GM18511 (cell line): ENCODE data around the gene RAD9B.
"Not testable (repeated sequence)": the region's sequence is repeated elsewhere in the genome, so short reads cannot be mapped to it uniquely, and the experiment has no call there.

ENCODE experiments used
- ATAC-seq: cut with Tn5 transposase; IDR thresholded peaks from one replicate; pipeline ENCODE4 v1.9.1; 2021; ENCODE audit warnings: mild to moderate bottlenecking, moderate library complexity; ENCODE audit not compliant: unreplicated experiment

Gene RAD9B

DNA sequence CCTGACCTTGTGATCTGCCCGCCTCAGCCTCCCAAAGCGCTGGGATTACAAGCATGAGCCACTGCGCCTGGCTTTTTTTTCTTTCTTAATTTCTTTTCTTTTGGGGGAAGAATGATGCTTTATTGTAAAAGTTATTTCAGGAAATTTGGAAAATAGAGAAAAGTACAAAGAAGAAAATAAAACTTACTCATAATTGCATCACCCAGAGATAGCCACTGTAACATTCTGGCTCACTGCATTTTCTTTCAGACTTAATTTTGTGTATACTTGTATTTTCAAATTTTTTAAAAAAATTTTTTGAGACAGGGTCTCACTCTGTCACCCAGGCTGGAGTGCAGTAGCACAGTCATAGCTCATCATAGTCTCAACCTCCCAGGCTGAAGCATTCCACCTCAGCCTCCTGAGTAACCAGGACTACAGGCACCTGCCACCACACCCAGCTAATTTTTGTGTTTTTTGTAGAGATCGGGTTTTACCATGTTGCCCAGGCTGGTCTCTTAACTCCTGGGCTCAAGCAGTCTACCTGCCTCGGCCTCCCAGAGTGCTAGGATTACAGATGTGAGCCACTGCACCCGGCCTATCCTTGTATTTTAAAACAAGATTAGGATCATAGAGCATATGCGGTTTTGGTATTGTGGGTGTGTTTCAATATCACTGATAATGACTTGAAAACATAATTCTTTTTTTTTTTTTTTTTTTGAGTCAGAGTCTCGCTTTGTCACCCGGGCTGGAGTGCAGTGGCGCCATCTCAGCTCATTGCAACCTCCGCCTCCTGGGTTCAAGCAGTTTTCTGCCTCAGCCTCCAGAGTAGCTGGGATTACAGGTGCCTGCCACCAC, 19.0 kb downstream of the RAD9B start:
- not testable (repeated sequence) for ATAC-seq

GRCh38 chr12:110528277-110528839, 26.2 kb downstream of the RAD9B start:
- no peak for ATAC-seq

DNA sequence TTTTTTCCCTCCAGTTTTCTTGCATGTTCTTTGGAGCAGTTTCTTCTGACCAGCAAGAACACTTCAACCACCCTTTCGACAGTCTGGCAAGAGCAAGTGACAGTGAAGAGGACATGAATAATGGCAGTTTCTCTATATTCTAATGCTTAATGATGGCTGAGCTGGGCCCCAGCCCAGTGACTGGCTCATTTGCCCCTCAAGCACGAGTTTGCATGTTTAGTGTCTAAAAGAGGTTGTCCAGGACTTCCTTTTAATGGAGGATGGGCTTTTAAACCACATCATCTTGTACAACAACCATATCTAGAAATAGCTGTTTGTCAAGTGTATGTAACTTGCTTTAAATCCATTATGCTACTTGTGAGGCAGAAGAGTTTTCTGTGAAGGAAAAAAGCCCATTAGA, 28.4 kb downstream of the RAD9B start:
- ATAC-seq = no peak

GRCh38 chr12:110531741-110532333, 29.7 kb downstream of the RAD9B start:
- ATAC-seq = peak; percentile 92

DNA sequence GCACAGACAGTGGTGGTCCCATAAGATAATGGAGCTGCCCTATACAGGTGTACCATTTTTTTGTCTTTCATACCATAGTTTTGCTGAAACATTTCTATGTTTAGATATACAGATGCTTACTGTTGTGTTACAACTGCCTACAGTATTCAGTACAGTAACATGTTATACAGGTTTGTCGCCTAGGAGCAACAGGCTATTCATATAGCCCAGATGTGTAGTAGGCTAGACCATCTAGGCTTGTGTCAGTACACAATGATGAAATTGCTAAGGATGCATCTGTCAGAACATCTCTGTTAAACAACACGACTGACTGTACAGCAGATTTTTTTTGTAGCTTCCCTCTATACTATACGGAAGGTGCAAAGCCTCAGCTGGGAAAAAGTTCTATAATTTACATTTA, 30.5 kb downstream of the RAD9B start:
- no peak for ATAC-seq

DNA sequence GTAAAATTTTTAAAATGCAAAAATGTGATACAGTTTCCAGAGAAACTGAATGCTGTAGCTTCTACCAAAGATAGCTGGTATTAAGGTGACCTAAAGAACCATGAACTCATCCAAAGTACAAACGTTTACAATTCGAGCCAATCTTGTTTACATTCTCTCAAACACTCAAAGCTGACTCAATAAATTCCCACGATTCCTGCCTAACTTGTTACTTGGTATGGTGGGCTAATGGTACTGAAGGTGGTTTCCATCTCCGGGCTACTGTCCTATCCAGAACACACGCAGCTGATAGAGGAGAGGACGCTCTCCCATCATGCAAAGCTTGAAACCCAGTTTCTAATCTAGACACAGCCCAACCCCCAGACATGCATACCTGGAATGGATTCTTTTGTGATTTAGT, 31.5 kb downstream of the RAD9B start:
- no peak for ATAC-seq

- ATAC-seq = no peak
Measured at GRCh38 chr12:110534811-110535210, 32.7 kb downstream of the RAD9B start.

DNA sequence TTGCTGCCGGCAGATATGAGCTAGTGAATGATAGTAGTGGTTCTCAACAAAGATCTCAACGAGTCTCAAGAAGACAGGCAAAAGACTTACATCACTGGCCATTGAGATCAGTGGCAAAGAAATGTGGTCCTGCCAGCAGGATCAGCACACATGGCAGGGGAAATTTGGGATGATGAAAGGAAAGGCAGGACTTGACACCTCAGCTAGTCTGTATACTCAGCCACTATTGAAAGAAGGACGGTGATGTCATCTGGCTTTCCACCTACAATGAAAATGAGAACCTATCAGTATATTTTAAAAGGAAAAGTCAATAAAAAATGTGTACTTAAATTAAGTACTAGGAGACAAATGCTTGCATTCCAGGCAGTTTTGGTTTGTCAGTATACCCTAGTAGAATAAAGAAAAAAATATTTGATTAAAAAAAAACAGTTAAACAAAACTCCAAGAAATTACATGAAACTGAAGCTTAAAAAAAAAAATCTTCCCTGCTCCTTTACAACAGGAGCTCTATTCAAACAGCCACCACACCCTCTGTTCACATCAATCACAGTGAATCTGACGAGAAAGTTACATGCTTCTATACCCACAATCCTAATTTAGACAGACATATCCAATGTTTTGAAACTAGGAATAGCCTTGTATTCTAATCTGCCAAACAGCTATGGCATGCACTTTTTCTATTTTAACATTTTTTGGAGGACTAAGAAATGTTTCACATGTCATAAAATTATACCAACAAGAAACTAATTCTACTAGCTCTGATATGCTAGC, 34.9 kb downstream of the RAD9B start:
- no peak for ATAC-seq

DNA sequence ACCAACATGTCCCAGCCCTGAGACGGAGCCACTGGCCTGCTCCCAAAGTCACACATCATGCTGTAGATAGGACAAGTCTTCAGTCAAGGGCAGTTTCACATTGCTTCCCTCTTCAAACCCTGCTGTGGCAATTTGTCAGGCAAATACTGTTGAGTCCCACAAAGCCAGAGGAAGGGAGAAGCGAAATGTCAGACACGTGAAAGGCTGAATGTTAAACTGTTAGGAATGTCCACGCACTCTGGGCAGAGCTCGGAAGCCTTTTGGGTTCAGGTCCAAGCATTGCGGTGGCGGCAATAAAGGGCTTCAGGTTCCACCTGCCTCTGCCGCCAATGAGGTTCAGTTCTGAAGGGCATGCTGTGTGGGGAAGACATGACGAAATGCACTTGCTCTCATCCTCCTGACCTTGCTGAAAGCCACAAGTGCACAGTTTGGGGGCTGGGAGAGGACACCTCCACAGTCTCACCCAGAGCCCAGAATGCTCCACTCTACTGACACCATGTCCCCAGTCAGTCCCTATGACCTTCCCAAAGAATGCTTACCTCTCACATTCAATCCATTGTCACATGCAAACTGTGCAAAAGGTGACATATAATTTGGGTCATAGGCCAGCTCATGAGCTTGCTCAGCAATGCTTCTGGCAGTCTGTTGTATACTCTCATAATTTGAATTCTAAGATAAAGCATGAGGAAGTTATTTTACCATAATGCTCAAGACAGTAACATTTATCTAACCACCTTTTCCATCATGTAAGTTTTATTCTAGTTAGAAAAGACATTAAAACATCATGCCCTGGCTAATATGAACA, 35.7 kb downstream of the RAD9B start:
- ATAC-seq = no peak

DNA sequence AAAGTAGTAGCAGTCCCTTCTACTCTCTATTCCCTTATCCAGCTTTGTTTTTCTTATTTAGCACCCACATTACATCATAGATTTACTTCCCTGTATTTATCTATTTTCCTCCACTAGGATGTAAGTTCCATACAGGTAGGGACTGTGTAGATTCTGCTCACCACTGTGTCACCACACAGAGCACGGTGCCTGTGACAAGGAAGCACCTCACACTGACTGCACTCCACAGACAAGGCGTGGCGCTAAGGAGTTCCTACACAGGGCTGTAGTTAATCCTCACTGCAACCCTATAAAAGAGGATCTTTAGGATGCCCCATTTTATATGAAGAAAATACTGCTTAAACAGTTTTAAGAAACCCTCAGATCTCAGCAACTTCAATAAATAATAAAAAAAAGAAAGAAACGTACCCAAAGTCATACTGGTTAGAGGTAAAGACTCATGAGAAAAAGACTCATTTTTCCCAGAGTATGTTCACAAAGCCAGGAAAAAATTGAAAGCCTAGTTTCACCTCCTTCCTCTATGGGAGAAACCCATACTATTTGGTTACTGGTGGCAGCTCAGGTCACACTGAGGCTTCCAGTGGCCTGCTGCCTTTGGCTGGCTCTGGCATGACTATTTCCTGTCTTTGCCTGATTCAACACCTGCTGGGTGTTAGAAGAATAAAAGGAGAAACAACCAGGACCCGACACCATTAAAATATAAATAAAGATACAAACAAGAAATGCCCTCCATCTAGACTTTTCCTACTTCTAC, 36.9 kb downstream of the RAD9B start:
- ATAC-seq = no peak

- ATAC-seq = no peak
Measured at GRCh38 chr12:110540048-110540447, 37.9 kb downstream of the RAD9B start.

GRCh38 chr12:110543252-110543959, 41.3 kb downstream of the RAD9B start:
- no peak for ATAC-seq

DNA sequence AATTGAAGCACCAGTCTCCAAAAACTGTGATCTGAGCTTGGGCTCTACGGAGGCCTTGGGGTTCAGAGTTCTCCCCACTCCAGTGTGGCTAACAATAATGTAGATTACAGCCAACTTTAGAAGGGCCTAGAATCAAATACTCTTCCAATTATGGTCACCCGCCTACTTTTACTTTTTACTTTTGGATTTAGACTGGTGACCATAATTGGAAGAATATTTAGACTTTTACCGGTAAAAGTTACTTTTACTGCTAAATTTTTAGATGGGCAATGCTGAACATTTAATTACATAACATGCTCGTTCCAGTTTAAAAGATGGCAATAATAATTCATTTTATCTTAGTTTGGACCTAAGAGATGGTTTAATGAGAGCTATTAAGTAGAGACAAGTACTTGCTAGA, 41.8 kb downstream of the RAD9B start:
- ATAC-seq = no peak

DNA sequence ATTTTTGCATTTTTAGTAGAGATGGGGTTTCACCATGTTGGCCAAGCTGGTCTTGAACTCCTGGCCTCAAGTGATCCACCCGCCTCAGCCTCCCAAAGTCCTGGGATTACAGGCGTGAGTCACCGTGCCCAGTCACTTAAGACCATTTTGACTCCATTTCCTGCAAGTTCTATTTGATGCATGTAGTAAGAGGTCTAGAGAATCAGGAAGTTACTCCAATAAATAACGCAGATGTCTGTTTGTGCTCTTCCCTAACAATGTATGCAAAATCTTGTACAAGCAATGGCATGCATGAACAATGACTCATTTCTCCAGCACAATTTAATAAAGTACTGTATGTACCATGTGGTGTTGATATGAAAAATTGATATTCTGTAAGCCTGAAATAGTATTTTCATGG, 43.1 kb downstream of the RAD9B start:
- ATAC-seq = not testable (repeated sequence)

DNA sequence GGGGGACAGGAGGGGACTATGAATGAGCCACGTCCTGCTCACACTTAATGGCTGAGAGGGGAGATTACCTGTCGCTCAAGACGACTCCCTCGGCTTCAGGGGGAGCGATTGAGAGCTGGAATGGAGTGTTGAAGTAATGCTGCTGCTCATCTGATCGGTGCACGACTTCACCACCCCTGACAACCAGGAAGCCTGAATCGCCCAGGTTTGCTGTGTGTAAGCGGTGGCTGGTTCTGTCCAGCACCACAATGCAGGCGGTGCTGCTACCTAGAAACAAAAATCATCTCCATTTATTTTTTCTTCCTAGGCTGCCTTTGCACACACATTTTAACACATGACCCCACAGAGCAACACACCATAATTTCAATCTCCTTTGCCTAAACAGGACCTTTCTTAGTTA, 43.7 kb downstream of the RAD9B start:
- ATAC-seq = no peak

DNA sequence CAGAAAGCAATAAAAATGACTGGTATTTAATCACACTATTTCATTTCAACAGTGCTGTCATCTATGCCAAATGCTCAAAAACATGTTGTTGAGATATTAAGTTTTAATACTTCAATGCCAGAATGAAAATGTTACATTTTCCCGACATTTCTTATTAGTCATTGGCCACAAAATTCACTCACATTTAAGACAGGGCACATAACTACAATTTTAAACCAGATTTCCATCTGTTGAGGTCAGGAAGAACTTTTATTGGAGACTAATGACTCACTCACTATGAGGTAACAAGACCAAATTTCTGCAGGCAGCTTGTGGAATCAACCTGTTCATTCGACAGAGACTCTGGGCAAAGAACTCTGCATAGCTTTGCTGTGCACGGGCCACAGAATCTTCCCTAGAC, 44.2 kb downstream of the RAD9B start:
- ATAC-seq = no peak

DNA sequence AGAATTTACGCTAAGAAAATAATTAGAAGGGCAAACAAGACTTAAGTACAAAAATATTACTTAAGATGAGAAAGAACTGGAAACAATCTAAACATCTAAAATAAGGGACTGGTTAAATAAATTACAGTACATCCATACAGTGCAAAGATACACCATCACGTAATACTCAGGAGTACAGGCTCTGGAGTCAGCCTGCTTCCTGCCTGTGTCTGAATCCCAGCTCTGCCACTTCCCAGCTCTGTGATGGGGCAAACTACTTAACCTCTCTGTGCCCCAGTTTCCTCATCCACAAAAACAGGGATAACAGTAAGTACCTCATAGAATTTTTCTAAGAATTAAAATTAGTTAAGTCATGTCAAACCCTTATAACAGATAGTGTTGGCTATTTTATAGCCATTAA, 45.0 kb downstream of the RAD9B start:
- no peak for ATAC-seq

GRCh38 chr12:110548678-110549077, 46.5 kb downstream of the RAD9B start:
- ATAC-seq = no peak

- ATAC-seq = no peak
Measured at GRCh38 chr12:110549716-110550115, 47.6 kb downstream of the RAD9B start.
